ENCODE measurements around the gene TMEM185B.

DNA sequence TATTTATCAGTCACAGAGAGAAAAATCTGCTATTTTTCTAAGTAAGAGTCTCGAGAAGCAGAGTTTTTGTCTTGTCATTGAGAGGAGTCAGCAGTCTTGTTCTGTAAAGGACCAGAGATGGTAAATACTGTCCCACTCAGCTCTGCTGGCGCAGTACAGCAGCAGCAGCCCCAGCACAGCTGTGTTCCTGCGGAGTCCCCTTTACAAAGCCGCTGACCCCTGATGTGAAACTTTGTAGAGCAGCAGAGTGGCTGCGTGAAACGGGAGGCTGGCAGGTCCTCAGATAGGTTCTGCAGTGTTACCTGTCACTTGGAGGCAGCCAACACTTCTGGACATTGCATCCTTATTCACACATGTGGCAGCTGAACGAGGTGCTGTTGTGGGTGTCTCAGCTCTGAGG is 45.2 kb downstream of the TMEM185B start:
- no peak for TF ChIP-seq POLR2A (IDR thresholded peaks at IDR 0.05)
- TF ChIP-seq, protein P1, sequence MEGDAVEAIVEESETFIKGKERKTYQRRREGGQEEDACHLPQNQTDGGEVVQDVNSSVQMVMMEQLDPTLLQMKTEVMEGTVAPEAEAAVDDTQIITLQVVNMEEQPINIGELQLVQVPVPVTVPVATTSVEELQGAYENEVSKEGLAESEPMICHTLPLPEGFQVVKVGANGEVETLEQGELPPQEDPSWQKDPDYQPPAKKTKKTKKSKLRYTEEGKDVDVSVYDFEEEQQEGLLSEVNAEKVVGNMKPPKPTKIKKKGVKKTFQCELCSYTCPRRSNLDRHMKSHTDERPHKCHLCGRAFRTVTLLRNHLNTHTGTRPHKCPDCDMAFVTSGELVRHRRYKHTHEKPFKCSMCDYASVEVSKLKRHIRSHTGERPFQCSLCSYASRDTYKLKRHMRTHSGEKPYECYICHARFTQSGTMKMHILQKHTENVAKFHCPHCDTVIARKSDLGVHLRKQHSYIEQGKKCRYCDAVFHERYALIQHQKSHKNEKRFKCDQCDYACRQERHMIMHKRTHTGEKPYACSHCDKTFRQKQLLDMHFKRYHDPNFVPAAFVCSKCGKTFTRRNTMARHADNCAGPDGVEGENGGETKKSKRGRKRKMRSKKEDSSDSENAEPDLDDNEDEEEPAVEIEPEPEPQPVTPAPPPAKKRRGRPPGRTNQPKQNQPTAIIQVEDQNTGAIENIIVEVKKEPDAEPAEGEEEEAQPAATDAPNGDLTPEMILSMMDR (IDR thresholded peaks at IDR 0.05): no peak

All from thyroid gland (tissue), 4 donors.